ENCODE results near the gene MDGA2. TPM values are rescaled to one million over a fixed set of nuclear protein-coding genes. Genes with fewer than 3 reads are reported as not detected.

Gene MDGA2
- total and polyA plus RNA-seq, 2 of the 4 experiments (the other 2 are of a cell fraction), result 0.02 TPM; not detected in 1

DNA sequence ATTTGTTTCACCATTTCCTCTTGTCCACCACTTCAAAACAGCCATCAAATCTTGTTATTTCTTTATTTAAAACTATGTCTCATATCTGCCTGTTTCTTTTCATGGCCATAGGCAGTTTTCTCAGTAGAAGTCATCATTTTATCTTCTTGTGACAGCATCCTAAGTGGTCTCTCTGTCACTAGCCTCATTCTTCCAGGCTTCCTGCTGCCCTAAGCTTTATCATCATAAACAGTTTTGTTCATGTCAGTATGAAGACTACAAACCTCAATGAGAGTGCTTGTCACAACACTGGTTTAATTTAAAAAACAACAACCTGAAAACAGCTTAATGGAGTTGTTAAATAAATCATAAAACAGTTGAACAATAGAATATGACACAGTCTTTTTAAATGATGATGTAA is 636.1 kb downstream of the MDGA2 start:
- Histone ChIP-seq H3K79me1 (ENCODE audit: low read depth in 1 of 2, low read length in 2 of 2) (no peaks in the 10 kb centered on the region), H3K4me3 (ENCODE audit: insufficient read depth, low read depth, low read length) (no peak overlapping the region), H2BK5ac (ENCODE audit: low read depth, low read length, poor library complexity, severe bottlenecking) (no peak overlapping the region), H2BK20ac (ENCODE audit: low read depth, low read length) (no peak overlapping the region), H2AK9ac (replicated peaks; ENCODE audit: low read depth, low read length, poor library complexity) (no peak overlapping the region), H3K4me1 (ENCODE audit: control insufficient read depth, insufficient read depth, low read length) (no peaks in the 10 kb centered on the region), H2AFZ (replicated peaks; ENCODE audit: low read length, poor library complexity) (no peak overlapping the region), H3K36me3 (ENCODE audit: control insufficient read depth, insufficient read depth, low read length) (no peaks in the 10 kb centered on the region), H2BK120ac (ENCODE audit: low read depth, low read length) (no peak overlapping the region), H4K91ac (ENCODE audit: insufficient read depth, low read depth, low read length) (no peak overlapping the region), H3K56ac (ENCODE audit: extremely low read depth, insufficient read depth, low read length) (no peak overlapping the region), H3K4me2 (ENCODE audit: low read depth, low read length) (no peak overlapping the region), H4K8ac (ENCODE audit: low read depth in 2 of 2, low read length in 2 of 2) (no peak overlapping the region), H4K5ac (ENCODE audit: low read depth, low read length) (no peak overlapping the region), H3K23ac (ENCODE audit: low read depth, low read length) (no peak overlapping the region), H4K20me1 (ENCODE audit: insufficient read depth, low read length) (no peaks in the 10 kb centered on the region), H3K27me3 (ENCODE audit: control insufficient read depth, insufficient read depth, low read length) (no peaks in the 10 kb centered on the region), H3K9me1 (ENCODE audit: insufficient read depth, low read length) (no peaks in the 10 kb centered on the region), H3K14ac (replicated peaks; ENCODE audit: low read depth, low read length) (no peak overlapping the region), H2AK5ac (ENCODE audit: low read depth, low read length) (no peak overlapping the region), H2BK15ac (ENCODE audit: low read depth, low read length) (no peak overlapping the region), H3K9ac (ENCODE audit: low read depth, low read length) (no peak overlapping the region), H3K27ac (ENCODE audit: insufficient read depth, low read length) (no peak overlapping the region), H3K9me3 (ENCODE audit: control insufficient read depth, insufficient read depth, low read length) (peaks cover 4% of the 10 kb centered on the region; the same call in 1 of the 2 replicates), H3K4ac (ENCODE audit: low read depth, low read length) (no peak overlapping the region), H3K18ac (ENCODE audit: low read depth, low read length) (no peak overlapping the region)
- ChIA-PET CTCF (no interaction called here), POLR2A (ENCODE audit: unreplicated experiment) (no interaction called here)
- in situ Hi-C loops (cut with MboI; ENCODE audit: low sequenced_read_pairs), result no loop called here
- intact Hi-C loops (cut with micrococcal nuclease), result no loop called here
- BruUV-seq (replicated peaks), result no TSS peak
- ATAC-seq (ENCODE audit: low read depth) (no peak), DNase-seq (no peak)
- dilution Hi-C loops (cut with HindIII; ENCODE audit: low sequenced_read_pairs, unreplicated experiment), result no loop called here
- no peak for TF ChIP-seq RFX5 (IDR thresholded peaks at IDR 0.05; ENCODE audit: low read depth, low read length)
- TF ChIP-seq, protein P1, sequence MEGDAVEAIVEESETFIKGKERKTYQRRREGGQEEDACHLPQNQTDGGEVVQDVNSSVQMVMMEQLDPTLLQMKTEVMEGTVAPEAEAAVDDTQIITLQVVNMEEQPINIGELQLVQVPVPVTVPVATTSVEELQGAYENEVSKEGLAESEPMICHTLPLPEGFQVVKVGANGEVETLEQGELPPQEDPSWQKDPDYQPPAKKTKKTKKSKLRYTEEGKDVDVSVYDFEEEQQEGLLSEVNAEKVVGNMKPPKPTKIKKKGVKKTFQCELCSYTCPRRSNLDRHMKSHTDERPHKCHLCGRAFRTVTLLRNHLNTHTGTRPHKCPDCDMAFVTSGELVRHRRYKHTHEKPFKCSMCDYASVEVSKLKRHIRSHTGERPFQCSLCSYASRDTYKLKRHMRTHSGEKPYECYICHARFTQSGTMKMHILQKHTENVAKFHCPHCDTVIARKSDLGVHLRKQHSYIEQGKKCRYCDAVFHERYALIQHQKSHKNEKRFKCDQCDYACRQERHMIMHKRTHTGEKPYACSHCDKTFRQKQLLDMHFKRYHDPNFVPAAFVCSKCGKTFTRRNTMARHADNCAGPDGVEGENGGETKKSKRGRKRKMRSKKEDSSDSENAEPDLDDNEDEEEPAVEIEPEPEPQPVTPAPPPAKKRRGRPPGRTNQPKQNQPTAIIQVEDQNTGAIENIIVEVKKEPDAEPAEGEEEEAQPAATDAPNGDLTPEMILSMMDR (conservative IDR thresholded peaks at IDR 0.05; ENCODE audit: low read depth, low read length), result no peak
- no peak for TF ChIP-seq MAFK (IDR thresholded peaks at IDR 0.05; ENCODE audit: low read depth, low read length)
- no peak for TF ChIP-seq MXI1 (IDR thresholded peaks at IDR 0.05; ENCODE audit: borderline replicate concordance, low read depth, low read length)
- no peak for TF ChIP-seq MAZ (IDR thresholded peaks at IDR 0.05; ENCODE audit: borderline replicate concordance, low read depth, low read length)
- no peak for TF ChIP-seq CHD1 (IDR thresholded peaks at IDR 0.05; ENCODE audit: low read depth, low read length)
- no peak for TF ChIP-seq CEBPB (IDR thresholded peaks at IDR 0.05; ENCODE audit: low read depth, low read length)
- TF ChIP-seq RAD21 (IDR thresholded peaks at IDR 0.05; ENCODE audit: low read length), result no peak
- no peak for TF ChIP-seq RCOR1 (IDR thresholded peaks at IDR 0.05; ENCODE audit: insufficient replicate concordance, low read length)
- TF ChIP-seq, protein P2, sequence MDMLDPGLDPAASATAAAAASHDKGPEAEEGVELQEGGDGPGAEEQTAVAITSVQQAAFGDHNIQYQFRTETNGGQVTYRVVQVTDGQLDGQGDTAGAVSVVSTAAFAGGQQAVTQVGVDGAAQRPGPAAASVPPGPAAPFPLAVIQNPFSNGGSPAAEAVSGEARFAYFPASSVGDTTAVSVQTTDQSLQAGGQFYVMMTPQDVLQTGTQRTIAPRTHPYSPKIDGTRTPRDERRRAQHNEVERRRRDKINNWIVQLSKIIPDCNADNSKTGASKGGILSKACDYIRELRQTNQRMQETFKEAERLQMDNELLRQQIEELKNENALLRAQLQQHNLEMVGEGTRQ (IDR thresholded peaks at IDR 0.05; ENCODE audit: low read depth, low read length), result no peak
- TF ChIP-seq NFE2L2 (IDR thresholded peaks at IDR 0.05; ENCODE audit: low read depth, low read length), result no peak
- no peak for TF ChIP-seq FOS (IDR thresholded peaks at IDR 0.05; ENCODE audit: low read depth, low read length)
- TF ChIP-seq, protein P3, sequence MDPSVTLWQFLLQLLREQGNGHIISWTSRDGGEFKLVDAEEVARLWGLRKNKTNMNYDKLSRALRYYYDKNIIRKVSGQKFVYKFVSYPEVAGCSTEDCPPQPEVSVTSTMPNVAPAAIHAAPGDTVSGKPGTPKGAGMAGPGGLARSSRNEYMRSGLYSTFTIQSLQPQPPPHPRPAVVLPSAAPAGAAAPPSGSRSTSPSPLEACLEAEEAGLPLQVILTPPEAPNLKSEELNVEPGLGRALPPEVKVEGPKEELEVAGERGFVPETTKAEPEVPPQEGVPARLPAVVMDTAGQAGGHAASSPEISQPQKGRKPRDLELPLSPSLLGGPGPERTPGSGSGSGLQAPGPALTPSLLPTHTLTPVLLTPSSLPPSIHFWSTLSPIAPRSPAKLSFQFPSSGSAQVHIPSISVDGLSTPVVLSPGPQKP (IDR thresholded peaks at IDR 0.05; ENCODE audit: borderline replicate concordance, low read depth, low read length), result no peak
- TF ChIP-seq SMC3 (IDR thresholded peaks at IDR 0.05; ENCODE audit: low read depth, low read length), result no peak
- TF ChIP-seq BHLHE40 (IDR thresholded peaks at IDR 0.05; ENCODE audit: low read depth, low read length), result no peak
- TF ChIP-seq POLR2A (IDR thresholded peaks at IDR 0.05; ENCODE audit: low read depth, low read length), result no peak

All from IMR-90 (cell line).